SH-SY5Y (cell line): ENCODE measurements around the gene ZNF160.

ENCODE experiments used
- GATA2 ChIP-seq: IDR thresholded peaks from 2 replicates; pipeline ENCODE4 v1.6.1; 2011; ENCODE audit warnings: mild to moderate bottlenecking, low read depth, low read length
- GATA3 ChIP-seq: IDR thresholded peaks from 2 replicates; pipeline ENCODE4 v1.6.1; 2011; ENCODE audit warnings: low read depth, mild to moderate bottlenecking, low read length, moderate library complexity

GRCh38 chr19:53091413-53092254 is 11.6 kb downstream of the ZNF160 start:
- TF ChIP-seq GATA2 = no peak
- no peak for TF ChIP-seq GATA3
